GM18498 (cell line): ENCODE measurements around the gene WDR87.
"Not testable (repeated sequence)": the region's sequence is repeated elsewhere in the genome, so short reads cannot be mapped to it uniquely, and the experiment has no call there.

Experiments used
- ATAC-seq: cut with Tn5 transposase; IDR thresholded peaks from one replicate; pipeline ENCODE4 v1.9.1; 2021; ENCODE audit warnings: mild to moderate bottlenecking, moderate library complexity; ENCODE audit not compliant: unreplicated experiment

WDR87 gene

GRCh38 chr19:37931881-37932655, 25.7 kb upstream of the WDR87 start:
- peak; percentile 44 for ATAC-seq

- no peak for ATAC-seq
Measured at GRCh38 chr19:37930416-37930815, 24.0 kb upstream of the WDR87 start.

GRCh38 chr19:37929355-37929923, 23.0 kb upstream of the WDR87 start:
- no peak for ATAC-seq

DNA sequence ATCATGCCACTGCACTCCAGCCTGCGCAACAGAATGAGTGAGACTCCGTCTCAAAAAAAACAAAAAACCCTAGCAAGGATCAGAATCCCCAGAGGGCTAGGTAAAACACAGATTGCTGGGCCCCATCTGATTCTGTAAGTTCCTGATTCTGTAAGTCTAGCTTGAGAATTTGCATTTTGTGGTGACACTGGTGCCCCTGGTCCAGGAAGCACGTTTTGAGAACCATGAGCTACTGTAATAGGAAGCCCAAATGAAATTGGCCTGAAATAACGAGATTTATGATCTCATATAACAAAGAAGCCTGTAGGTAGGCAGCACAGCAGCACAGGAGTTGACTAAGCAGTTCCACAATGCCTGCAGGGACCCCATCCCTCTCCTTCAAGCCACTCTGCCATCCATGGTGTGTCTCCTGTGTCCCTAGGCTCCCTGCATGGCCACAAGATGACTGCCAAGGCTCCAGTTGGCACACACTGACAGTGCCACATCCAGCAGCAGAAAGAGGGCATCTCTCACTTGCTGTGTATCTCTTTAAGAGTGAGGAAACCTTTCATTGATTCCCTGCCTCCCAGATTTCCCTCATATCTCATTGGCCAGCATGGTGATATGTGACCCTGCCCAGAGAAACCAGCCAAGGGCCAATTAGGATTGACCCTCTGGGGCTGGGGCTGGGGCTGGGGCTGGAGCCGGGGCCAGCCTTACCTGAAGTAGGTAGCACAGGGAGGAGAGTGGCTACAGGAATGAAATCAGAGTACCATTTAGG, 22.3 kb upstream of the WDR87 start:
- ATAC-seq: peak; percentile 78

DNA sequence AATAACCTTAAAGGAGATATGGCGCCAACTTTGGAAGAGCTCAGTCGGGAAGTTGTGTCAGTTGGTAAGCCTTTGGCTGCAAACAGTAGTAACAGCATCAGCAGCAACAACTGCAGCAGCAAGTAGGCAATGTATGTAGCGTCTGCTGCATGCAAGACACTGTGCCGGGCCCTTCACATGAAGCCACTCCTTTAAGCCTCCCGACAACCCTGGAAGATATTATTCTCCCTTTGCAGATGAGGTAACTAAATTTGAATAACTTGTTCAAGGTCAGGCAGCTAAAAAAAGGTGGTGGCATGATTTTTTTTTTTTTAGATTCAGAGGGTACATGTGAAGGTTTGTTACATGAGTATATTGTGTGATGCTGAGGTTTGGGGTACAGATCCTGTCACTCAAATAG, 20.3 kb upstream of the WDR87 start:
- no peak for ATAC-seq

DNA sequence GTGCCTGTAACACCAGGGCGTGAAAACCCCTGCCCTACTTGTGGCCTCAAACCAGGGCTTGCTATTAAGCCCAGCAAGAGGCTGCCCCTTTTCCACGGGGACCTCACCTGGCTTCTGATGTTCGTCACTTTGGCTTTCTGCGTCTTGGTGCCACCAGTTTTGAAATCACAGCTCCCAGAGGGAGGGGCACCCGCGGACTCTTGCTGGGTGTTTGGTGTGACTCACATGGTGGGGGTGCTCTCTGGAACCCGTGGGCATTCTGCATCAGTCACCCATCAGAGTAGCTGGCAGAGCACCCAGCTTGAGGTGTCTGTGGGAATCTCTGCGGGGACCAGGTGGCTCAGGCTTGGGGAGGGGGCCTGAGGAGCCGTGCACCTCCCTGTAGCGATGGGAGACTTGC, 19.9 kb upstream of the WDR87 start:
- ATAC-seq: no peak

DNA sequence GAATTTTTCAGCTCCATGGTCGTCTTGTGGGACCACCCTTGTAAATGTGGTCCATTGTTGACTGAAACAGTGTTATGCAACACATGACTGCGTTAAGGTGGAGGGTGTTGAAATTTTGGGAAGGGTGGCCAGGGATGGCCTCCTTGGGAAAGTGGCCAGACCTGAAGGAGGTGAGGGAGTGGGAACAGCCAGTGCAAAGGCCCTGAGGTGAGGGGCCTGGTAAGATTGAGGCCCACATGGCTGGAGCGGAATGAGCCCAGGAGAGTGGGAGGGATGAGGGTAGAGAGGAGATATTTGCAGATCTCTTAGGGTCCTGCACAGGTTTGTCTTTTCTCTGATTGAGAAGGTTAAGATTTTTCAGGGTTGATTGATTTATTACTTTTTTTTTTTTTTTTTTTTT, 18.8 kb upstream of the WDR87 start:
- ATAC-seq: no peak

DNA sequence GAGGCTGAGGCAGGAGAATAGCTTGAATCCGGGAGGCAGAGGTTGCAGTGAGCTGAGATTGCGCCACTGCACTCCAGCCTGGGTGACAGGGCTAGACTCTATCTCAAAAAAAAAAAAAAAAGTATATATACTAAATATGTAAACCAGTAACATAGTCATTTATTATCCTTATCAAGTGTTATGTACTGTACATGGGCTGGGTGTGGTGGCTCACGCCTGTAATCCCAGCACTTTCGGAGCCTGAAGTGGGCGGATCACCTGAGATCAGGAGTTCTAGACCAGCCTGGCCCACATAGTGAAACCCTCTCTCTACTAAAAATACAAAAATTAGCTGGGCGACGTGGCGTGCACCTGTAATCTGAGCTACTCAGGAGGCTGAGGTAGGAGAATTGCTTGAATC, 18.2 kb upstream of the WDR87 start:
- not testable (repeated sequence) for ATAC-seq

GRCh38 chr19:37920591-37921450, 14.4 kb upstream of the WDR87 start:
- no peak for ATAC-seq

DNA sequence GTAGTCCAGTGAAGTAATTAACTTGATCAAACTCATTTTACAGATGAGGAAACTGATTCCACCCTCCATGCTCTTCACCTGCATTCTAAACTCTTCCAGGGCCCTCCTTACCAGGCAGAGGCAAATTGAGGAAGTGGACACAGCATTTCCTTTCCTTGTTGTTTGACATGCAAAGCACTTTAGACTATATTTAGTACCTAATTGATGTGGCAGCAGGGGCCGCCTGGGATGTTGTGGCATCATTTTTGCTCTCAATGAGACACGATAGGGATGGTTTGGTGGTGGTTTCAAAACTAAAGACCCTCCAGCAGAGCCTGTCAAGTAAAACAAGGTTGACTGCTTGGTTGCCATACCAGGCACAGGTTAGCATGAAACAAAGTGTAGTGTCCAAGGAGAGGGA, 8.5 kb upstream of the WDR87 start:
- ATAC-seq: no peak

GRCh38 chr19:37909661-37910199, 3.3 kb upstream of the WDR87 start:
- ATAC-seq: no peak

- ATAC-seq: no peak
Measured at GRCh38 chr19:37907735-37908455, 1.5 kb upstream of the WDR87 start.

DNA sequence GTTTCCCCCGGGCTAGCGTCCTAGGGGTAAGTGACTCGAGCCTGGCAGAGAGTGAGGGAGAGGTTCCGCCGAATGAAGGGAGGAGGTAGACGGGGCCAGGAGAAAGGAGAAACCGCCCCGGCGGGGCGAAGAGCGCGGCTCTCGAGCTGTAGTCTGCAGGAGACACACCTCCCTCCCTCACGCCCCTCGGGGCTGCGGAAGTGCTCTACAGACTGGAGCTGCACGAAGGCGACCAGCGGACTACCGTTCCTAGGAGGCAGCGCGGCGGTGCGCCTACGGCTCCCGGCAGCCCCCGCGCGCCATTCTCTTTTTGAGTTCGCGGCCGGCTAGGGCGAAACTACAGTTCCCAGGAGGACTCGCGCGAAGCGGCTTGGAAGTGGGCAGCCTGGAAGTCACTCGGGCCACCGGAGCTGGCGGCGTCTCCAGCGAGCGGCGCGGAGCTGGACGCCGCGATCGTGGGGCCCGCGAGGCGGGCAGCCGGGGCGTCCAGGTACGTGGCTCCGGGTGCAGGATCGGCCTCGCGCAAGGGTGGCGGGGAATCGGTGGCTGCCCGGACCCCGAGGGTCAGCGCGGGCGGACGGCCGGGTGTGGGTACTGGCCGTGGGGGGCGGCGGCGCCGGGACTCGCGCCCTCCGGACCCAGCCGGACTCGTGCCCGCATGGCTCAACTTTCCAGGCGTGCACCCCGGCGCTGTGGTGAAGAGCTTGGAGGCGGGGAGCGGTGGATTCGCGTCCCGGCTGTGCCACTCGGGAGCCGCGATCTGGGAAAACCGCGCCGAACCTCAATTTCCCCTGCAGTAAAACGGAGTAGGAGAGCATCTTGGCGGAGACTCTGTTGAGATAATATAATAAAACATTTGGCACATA, 708 bp upstream of the WDR87 start, which contains the start of gene SIPA1L3:
Gene SIPA1L3 (plus strand): TSS at position 340 of the 866 bp plus-strand sequence. CDS start 174,358 bp downstream, outside the sequence.
- ATAC-seq: peak; percentile 85

DNA sequence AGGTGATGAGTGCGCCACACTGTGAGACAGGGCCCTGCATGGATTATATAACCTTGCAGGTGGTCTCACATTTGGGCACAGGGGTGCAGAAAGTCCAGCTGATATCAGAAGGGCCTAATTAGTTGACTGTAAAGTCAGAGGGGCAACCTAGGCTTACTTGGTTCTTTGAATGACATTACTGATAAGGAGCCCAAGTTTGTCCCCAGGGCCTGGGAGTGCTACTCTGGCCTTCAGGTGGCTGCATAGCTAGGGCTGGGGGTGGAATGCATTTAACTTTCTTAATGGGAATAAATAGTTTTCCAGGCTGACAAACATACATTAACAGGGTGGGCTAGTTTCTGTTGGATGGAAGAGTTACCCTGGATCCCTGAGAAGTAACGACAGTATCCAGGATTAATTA, 3.3 kb downstream of the WDR87 start:
- ATAC-seq: no peak

DNA sequence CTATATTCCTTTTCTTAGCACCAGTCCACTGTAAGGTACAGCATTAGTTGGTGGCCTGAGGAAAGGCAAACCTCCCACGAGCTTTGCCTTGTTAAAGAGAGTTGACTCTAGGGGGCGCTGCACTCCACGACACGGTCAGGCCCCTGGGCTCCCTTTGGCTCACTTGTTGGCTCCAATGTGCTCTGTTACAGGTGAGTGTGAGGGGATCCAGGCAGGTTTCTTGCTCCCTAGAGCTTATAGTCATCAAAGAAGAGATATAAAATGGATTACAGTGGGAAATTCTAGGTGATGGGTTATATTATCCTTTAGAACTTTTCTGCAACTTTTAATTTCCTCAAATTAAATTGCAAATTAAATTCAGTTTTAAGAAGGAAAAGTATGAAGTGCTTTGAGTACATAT, 3.7 kb downstream of the WDR87 start:
- ATAC-seq: no peak

GRCh38 chr19:37899966-37900365, 6.4 kb downstream of the WDR87 start:
- ATAC-seq: no peak

GRCh38 chr19:37899453-37899852, 6.9 kb downstream of the WDR87 start:
- ATAC-seq: no peak

GRCh38 chr19:37896180-37896579, 10.2 kb downstream of the WDR87 start:
- no peak for ATAC-seq
